HG03095 (cell line): Measurements from ENCODE around the gene PORCN.

Experiments
- ATAC-seq: cut with Tn5 transposase; IDR thresholded peaks from one replicate; pipeline ENCODE4 v1.9.1; 2021; ENCODE audit warnings: moderate library complexity; ENCODE audit not compliant: unreplicated experiment

The PORCN gene

GRCh38 chrX:48508400-48509244 lies at the start of gene PORCN:
Gene PORCN (plus strand): TSS chrX:48508992. CDS start chrX:48509821, 829 bp downstream.
- peak; percentile 82 for ATAC-seq

- ATAC-seq = no peak
Measured at GRCh38 chrX:48459483-48459882, 49.3 kb upstream of the PORCN start.

- ATAC-seq = no peak
Measured at GRCh38 chrX:48460031-48460430, 48.8 kb upstream of the PORCN start.

- ATAC-seq = no peak
Measured at GRCh38 chrX:48460606-48461005, 48.2 kb upstream of the PORCN start.

- no peak for ATAC-seq
Measured at GRCh38 chrX:48461830-48462229, 47.0 kb upstream of the PORCN start.

GRCh38 chrX:48465336-48465933 lies 43.4 kb upstream of the PORCN start:
- no peak for ATAC-seq

GRCh38 chrX:48466696-48467095 lies 42.1 kb upstream of the PORCN start:
- no peak for ATAC-seq

- no peak for ATAC-seq
Measured at GRCh38 chrX:48467281-48467761, 41.5 kb upstream of the PORCN start.

GRCh38 chrX:48468247-48468671 lies 40.5 kb upstream of the PORCN start:
- ATAC-seq = no peak

GRCh38 chrX:48468693-48469691 lies 39.8 kb upstream of the PORCN start:
- no peak for ATAC-seq

- ATAC-seq = no peak
Measured at GRCh38 chrX:48470110-48470832, 38.5 kb upstream of the PORCN start, which contains the start of gene SLC38A5. Gene SLC38A5 (minus strand): TSS chrX:48470260. CDS start chrX:48467924, 2,336 bp downstream.

- no peak for ATAC-seq
Measured at GRCh38 chrX:48470833-48471118, 38.0 kb upstream of the PORCN start.

GRCh38 chrX:48471504-48471903 lies 37.3 kb upstream of the PORCN start:
- no peak for ATAC-seq

- no peak for ATAC-seq
Measured at GRCh38 chrX:48472225-48472624, 36.6 kb upstream of the PORCN start.

GRCh38 chrX:48472851-48473703 lies 35.7 kb upstream of the PORCN start:
- no peak for ATAC-seq

GRCh38 chrX:48473704-48473990 lies 35.1 kb upstream of the PORCN start:
- ATAC-seq = no peak

GRCh38 chrX:48474127-48474526 lies 34.7 kb upstream of the PORCN start:
- no peak for ATAC-seq

- no peak for ATAC-seq
Measured at GRCh38 chrX:48474581-48474980, 34.2 kb upstream of the PORCN start.

- ATAC-seq = no peak
Measured at GRCh38 chrX:48475296-48475695, 33.5 kb upstream of the PORCN start.
